Dermis lymphatic vessel endothelial cell (primary cell): ENCODE results near the gene EIF3J. TPM values are rescaled to one million over a fixed set of nuclear protein-coding genes. Genes with fewer than 3 reads are reported as not detected.

ENCODE experiments used
- total RNA-seq: library from RNA; depleted of rRNA; stranded (reverse); fragments of >200 nt; gene quantifications from 2 replicates; pipeline ENCODE4 v1.2.1, GENCODE V29; 2014

EIF3J gene, protein sequence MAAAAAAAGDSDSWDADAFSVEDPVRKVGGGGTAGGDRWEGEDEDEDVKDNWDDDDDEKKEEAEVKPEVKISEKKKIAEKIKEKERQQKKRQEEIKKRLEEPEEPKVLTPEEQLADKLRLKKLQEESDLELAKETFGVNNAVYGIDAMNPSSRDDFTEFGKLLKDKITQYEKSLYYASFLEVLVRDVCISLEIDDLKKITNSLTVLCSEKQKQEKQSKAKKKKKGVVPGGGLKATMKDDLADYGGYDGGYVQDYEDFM
- 36.7 and 49.6 TPM in 2 replicates for total RNA-seq

DNA sequence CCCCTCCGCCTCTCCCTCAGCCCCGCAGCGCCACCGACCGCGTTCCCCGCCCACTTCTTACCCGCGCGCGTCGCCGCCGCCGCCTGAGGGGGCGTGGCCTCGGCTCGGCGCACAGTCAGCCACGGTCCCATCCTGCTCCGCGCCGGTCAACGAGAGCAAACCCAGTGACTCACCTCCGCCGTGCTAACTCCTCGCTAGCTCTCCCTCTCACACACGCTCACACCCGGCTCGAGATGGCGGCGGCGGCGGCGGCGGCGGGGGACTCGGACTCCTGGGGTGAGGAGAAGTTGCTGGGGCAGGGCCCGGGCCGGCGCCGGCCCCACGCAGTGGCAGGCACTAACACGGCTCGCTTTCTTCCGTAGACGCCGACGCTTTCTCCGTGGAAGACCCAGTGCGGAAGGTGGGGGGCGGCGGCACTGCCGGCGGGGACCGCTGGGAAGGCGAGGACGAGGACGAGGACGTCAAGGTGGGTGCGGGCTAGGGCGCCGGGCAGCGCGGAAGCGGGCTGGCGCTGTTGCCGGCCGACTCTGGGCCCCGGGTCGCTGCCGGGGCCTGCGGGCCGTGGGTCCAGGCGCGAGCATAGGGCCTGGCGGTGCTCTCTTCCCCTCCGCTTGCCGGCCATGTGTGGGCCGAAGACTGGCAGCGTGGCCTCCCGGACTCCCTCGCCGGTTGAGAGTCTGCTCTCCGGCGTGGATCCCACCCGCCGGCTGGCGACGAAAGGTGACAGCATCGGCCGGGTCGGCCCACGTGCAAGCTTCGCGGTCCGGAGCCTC lies at the start of gene EIF3J:
Gene EIF3J (plus strand): TSS at position 186 of the 773 bp plus-strand sequence. CDS start 48 bp downstream, at position 234.

Other genes starting within 250 kb of the EIF3J start
- gene GOLM2, start 248.4 kb upstream of the EIF3J start, total RNA-seq: 77.4 and 84.9 TPM in 2 replicates
- gene CTDSPL2, start 109.5 kb upstream of the EIF3J start, total RNA-seq: 98.8 and 108 TPM in 2 replicates
- gene SPG11, start 126.5 kb downstream of the EIF3J start, total RNA-seq: 37.3 and 41.0 TPM in 2 replicates
- gene PATL2, start 174.2 kb downstream of the EIF3J start, total RNA-seq: 0.09 and 0.11 TPM in 2 replicates
- 2,829 and 3,073 TPM in 2 replicates for gene B2M, start 174.4 kb downstream of the EIF3J start, total RNA-seq
- 6.4 and 6.5 TPM in 2 replicates for gene TRIM69, start 199.4 kb downstream of the EIF3J start, total RNA-seq